HG03520 (cell line): ENCODE measurements around the gene PFDN6.

Source experiments
- ATAC-seq: cut with Tn5 transposase; IDR thresholded peaks from one replicate; pipeline ENCODE4 v1.9.1; 2021; ENCODE audit warnings: mild to moderate bottlenecking, moderate library complexity; ENCODE audit not compliant: unreplicated experiment

Gene PFDN6

GRCh38 chr6:33294086-33294823 lies 4.9 kb downstream of the PFDN6 start:
- ATAC-seq = no peak

GRCh38 chr6:33295621-33296369 lies 6.4 kb downstream of the PFDN6 start:
- ATAC-seq = no peak

GRCh38 chr6:33296797-33297405 lies 7.5 kb downstream of the PFDN6 start:
- no peak for ATAC-seq

GRCh38 chr6:33297406-33297955 lies 8.1 kb downstream of the PFDN6 start:
- no peak for ATAC-seq

- ATAC-seq = no peak
Observed at GRCh38 chr6:33297956-33298772, 8.8 kb downstream of the PFDN6 start.

GRCh38 chr6:33298773-33299236 lies 9.4 kb downstream of the PFDN6 start, which contains the start of gene RGL2:
TSS of gene RGL2 (minus strand) at chr6:33298942. CDS start at chr6:33298610, 332 bp downstream.
- no peak for ATAC-seq

- ATAC-seq = peak; percentile 65
Observed at GRCh38 chr6:33299237-33299944, 10.0 kb downstream of the PFDN6 start.

GRCh38 chr6:33301877-33302276 lies 12.5 kb downstream of the PFDN6 start:
- no peak for ATAC-seq

- no peak for ATAC-seq
Observed at GRCh38 chr6:33304216-33304615, 14.8 kb downstream of the PFDN6 start.

GRCh38 chr6:33305052-33305451 lies 15.7 kb downstream of the PFDN6 start:
- ATAC-seq = no peak

- ATAC-seq = no peak
Observed at GRCh38 chr6:33306356-33306755, 17.0 kb downstream of the PFDN6 start.

- ATAC-seq = no peak
Observed at GRCh38 chr6:33312361-33313104, 23.1 kb downstream of the PFDN6 start.

- ATAC-seq = peak; percentile 1
Observed at GRCh38 chr6:33313105-33313708, 23.8 kb downstream of the PFDN6 start.

GRCh38 chr6:33313709-33314514 lies 24.5 kb downstream of the PFDN6 start, which contains the start of gene TAPBP:
TSS of gene TAPBP (minus strand) at chr6:33314078. CDS start at chr6:33314041, 37 bp downstream.
- peak; percentile 29 for ATAC-seq

GRCh38 chr6:33314515-33314942 lies 25.1 kb downstream of the PFDN6 start:
- ATAC-seq = no peak

GRCh38 chr6:33314943-33315792 lies 25.8 kb downstream of the PFDN6 start:
- ATAC-seq = no peak
